ENCODE measurements around the gene GRAMD1B.
"Not testable (repeated sequence)": the region's sequence is repeated elsewhere in the genome, so short reads cannot be mapped to it uniquely, and the experiment has no call there.

The GRAMD1B gene

DNA sequence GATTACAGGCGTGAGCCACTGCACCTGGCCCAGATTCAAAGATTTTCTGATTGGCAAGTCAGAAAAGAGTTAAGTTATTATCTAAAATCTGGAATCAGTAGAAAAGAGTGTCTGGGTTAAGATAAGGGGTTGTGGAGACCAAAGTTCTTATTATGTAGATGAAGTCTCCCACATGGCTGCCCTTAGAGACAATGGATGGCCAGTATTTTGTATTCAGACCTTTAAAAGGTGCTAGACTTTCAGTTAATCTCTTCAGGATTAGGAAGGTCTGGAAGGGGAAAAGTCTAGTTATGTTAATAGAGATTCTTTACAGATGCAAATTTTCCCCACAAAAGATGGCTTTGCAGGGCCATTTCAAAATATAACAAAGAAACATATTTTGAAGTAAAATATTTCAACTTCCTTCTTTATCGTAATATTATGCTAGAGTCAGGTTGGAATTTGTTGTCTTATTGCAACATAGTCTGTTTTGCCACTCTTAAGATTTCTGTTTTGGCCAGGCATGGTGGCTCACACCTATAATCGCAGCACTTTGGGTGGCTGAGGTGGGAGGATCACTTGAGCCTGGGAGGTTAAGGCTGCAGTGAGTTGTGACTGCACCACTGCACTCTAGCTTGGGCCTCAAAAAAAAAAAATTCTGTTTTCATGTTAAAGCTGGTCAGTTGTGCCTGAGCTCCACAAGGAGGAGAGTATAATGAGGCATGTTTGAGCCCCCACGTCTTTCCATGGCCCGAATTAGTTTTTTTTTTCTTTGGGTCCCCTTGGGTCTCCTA is 14.0 kb downstream of the GRAMD1B start:
- DNase-seq (ENCODE audit: low read depth in 2 of 2), result no peak

DNA sequence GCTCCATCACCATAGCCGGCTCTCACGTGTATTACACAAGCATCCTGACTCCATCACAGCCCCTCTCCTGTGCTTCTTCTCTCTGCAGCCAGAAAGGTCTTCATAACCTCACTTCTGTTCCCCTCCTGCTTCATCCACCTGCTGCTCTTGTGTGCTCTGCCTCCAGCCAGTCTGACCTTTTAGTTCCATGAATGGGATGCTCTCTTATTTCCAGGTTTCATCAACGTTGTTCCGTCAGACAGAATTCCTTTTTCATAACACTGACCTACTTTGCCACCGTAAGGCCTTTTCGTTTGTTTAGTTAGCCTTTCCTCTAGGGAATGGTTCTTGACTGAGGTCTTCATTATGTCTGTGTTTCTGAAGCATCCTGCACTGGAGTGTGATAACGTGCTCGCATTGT is 18.8 kb downstream of the GRAMD1B start:
- DNase-seq (ENCODE audit: low read depth in 2 of 2), result no peak

GRCh38 chr11:123449436-123449835 is 19.4 kb downstream of the GRAMD1B start:
- no peak for DNase-seq (ENCODE audit: low read depth in 2 of 2)

- DNase-seq (ENCODE audit: low read depth in 2 of 2), result no peak
These were observed 20.6 kb downstream of the GRAMD1B start for GRCh38 chr11:123450623-123451022.

GRCh38 chr11:123451183-123451781 is 21.2 kb downstream of the GRAMD1B start:
- no peak for DNase-seq (ENCODE audit: low read depth in 2 of 2)

- DNase-seq (ENCODE audit: low read depth in 2 of 2), result no peak
These were observed 22.7 kb downstream of the GRAMD1B start for GRCh38 chr11:123452794-123453193.

DNA sequence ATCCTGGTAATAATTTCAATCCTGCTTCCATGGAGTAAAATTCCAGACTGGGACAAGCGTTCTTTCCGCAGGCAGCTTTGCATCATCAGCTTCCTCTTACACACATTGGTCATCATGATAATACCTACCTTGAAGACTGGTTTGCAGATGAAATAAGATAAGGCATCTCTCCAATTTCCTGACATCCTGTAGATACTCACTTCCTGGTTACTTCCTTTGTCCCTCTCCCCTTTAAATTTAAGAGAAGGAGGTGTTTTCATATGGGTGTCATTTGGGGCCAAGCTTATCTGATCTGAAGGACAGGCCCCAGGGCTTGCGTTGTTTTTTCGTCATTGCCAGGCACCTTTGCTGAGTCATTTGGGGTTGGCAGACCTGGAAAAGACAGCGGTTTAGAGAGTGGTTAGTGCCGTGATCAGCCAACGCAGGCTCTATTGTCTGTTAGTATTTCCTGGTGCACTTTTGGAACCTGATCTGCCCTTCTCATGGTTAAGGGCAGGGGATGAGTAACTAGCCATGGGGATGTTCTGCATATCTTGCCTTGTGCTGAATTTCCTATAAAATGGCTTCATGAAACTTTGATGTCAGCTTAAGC is 24.1 kb downstream of the GRAMD1B start:
- no peak for DNase-seq (ENCODE audit: low read depth in 2 of 2)

DNA sequence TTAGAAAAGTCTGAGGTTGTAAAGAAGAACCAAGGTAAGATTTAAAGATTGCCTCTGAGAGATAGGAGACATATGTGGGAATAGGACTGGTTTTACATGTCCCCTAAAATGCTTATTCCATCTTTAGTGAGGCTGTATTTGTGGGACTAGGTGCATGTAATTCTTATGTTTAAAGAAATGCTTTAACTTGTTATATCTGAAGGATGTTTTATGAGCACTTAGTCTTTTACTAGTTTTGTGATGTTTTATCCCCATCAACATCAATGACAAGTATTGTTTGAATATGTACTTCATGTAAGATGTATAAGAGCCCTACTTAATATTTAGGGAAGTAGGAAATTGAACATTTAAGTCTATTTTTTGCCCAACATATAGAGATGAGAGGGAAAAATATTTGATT is 24.7 kb downstream of the GRAMD1B start:
- DNase-seq (ENCODE audit: low read depth in 2 of 2), result no peak

GRCh38 chr11:123456448-123456847 is 26.4 kb downstream of the GRAMD1B start:
- not testable (repeated sequence) for DNase-seq (ENCODE audit: low read depth in 2 of 2)

DNA sequence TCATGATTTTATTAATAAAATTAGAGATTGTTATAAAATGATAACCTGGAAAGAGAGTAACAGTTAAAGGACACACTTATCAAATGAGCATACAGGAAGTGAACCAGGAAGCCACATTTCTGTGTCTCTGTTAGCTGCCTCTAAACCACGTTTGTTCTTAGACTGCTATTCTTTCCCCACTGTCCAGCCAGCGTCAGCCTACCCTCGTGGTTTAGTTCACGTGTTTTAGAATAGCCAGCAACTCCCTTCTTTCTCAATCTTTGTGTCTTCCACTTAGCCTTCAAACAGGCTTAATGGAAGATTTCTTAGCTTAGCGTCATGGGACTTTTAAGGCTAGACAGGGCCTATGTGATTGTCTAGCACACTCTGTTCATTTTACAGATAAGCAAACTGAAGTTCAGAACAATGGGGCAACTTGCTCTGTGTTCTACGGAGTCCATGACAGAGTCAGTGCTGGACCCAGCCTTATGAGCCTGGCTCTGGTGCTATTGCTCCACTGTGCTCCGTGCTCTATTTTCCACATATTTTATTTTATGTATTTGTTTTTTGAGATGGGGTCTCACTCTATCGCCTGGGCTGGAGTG is 27.2 kb downstream of the GRAMD1B start:
- no peak for DNase-seq (ENCODE audit: low read depth in 2 of 2)

- DNase-seq (ENCODE audit: low read depth in 2 of 2), result no peak
These were observed 28.4 kb downstream of the GRAMD1B start for GRCh38 chr11:123458501-123458900.

DNA sequence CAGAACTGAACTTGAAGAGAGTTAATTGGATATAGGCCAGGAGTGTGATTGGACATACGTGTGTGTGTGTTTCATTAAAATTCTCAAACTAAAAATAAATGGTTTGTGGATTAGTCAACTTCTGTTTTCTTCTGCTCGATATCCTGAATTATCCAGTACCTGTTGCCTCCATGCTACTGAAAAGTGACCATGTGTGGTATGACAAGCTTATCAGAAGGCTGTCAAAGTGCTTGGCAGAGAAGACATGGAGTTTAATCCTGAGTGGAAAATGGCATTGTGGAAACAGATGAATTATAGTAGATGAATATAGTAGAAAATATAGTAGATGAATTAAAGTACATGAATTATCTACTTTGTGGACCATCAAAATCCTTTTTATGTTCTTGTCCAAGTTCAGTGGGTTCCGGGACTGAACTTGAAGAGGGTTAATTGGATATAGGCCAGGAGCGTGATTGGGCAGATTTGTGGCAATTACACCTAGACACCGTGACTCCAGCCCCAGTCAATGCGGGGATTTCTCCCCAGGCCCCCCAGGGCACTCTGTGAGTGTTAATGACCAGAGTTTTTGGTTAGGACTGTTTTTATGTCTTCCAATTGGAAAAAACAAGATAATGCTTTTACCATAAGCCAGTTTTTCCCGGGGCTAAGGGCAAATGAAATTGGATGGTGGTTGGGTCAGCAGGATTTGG is 30.1 kb downstream of the GRAMD1B start:
- no peak for DNase-seq (ENCODE audit: low read depth in 2 of 2)

DNA sequence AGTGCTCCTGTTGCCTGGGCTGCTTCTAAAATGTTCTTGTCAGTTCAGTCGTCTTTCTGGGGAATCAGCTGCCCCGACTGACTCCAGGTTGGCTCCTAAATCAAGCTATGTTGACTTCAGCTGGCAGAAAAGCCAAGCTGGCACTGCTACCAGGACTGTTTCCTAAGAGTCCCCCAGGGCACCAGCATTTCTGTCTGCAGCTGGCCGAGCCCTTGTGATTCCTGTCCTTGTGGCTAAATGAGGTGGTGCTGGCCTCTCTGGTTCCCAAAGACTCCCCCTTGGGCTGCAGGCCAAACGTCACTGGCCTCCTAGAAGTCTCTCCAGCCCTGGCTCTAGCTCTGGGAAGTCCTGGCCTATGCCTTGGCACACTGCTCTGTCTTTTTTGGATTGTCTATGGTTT is 31.1 kb downstream of the GRAMD1B start:
- DNase-seq (ENCODE audit: low read depth in 2 of 2), result no peak

GRCh38 chr11:123465667-123466066 is 35.6 kb downstream of the GRAMD1B start:
- not testable (repeated sequence) for DNase-seq (ENCODE audit: low read depth in 2 of 2)

- not testable (repeated sequence) for DNase-seq (ENCODE audit: low read depth in 2 of 2)
These were observed 36.1 kb downstream of the GRAMD1B start for GRCh38 chr11:123466172-123466571.

GRCh38 chr11:123469089-123469488 is 39.0 kb downstream of the GRAMD1B start:
- DNase-seq (ENCODE audit: low read depth in 2 of 2), result no peak

DNA sequence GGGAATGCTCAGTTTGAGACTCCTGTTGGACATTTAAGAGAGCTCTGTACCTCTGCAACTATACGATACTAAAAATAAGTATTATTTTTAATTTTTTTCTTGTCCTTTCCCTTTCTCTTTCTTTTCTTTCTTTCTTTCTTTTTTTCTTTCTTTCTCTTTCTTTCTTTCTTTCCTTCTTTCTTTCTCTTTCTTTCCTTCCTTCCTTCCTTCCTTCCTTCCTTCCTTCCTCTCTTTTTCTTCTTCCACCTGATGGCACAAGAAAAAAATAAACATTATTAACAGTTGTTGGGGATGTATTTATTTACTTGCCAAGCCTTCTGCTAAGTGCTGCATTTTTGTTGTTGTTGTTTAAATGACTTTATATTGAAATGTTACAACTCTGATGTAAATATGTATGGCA is 39.5 kb downstream of the GRAMD1B start:
- DNase-seq (ENCODE audit: low read depth in 2 of 2), result no peak

GRCh38 chr11:123470842-123471241 is 40.8 kb downstream of the GRAMD1B start:
- DNase-seq (ENCODE audit: low read depth in 2 of 2), result no peak

DNA sequence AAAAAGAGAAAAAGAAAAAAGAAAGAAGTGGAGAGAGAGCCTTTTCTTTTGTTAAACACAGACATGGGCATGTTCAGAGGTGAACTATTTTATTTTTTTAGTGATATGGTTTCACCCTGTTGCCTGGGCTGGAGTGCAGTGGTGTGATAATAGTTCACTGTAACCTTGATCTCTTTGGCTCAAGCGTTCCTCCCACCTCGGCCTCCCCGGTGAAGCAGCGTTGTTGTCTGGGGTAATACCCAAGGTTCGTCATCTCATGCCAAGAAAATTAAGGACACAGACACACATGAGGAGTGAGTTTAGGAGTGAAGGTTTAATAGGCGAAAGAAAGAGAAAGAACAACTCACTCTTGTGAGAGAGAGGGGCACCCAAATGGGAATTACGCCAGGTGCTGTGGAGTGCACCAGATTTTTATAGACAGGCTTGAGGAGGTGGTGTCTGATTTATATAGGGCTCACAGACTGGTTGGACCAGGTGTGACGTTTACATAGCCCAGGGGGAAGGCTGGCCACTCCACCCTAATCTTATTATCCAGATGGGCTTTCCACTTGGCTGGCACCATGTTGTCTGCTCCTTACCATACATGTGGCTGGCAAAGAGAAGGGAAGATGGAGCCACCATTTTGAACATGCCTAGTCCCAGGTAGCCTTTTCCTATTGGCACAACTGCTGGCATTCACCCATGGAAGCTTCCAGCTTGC is 42.3 kb downstream of the GRAMD1B start:
- DNase-seq (ENCODE audit: low read depth in 2 of 2), result no peak

DNA sequence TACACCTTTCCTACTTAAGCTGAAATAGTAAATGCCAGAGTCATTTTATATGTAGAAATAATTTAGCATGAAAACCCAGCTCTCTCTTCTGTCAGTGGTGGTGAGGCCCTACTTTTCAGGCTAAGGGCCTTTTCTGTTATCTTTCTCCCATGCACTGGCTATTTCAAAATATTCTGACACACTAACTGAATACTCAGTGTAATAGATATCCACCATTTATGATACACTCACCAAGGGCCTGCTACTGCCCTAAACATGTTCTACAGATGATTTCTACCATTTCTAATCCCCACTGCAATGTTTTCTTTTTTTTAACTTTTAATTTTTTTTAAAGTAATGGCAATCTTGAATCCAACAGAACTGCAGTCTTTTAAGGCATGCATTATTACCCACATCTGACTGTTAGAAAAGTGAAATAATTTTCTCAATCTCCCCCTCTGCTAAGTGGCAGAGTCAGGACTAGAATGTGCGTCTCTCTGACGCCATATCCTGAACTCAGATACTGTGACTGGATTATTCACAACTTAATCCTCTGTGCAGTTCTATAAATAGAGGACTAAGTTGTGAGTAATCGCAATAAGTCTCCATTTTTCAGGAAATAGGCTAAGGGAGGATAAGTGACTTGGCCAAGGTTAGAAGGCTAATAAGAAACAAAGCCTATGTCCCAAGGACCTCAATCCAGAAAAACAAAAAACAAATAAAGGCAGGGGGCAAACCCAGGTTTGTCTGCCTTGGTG is 44.0 kb downstream of the GRAMD1B start:
- no peak for DNase-seq (ENCODE audit: low read depth in 2 of 2)

- DNase-seq (ENCODE audit: low read depth in 2 of 2), result no peak
These were observed 44.9 kb downstream of the GRAMD1B start for GRCh38 chr11:123474994-123475393.
